Neural cell (in vitro differentiated cells): ENCODE results near the gene ITGA3. TPM values are rescaled to one million over a fixed set of nuclear protein-coding genes. Genes with fewer than 3 reads are reported as not detected.
A peak's percentile ranks its signal among the peaks of the same experiment; 100 is the strongest.

Source experiments
- H2AFZ ChIP-seq: fragments of 200-600, 300-800 bp; sonication (generic), shearing (Covaris generic); 2 replicates; pipeline ENCODE4 v1.6.0; 2014; ENCODE audit warnings: low read depth, mild to moderate bottlenecking, antibody characterized with exemption, low read length, moderate library complexity
- H3F3A ChIP-seq: fragments of 200-600 bp; shearing (Covaris generic); 2 replicates; pipeline ENCODE4 v1.6.1; 2016; ENCODE audit warnings: mild to moderate bottlenecking, moderate library complexity, mixed read lengths, antibody characterized with exemption, low read length; ENCODE audit not compliant: insufficient read depth, poor library complexity, severe bottlenecking
- H3K27ac ChIP-seq: fragments of 200-600, 300-800 bp; sonication (generic), shearing (Covaris generic); 2 replicates; pipeline ENCODE4 v1.5.1; 2014; ENCODE audit warnings: mild to moderate bottlenecking, low read length, moderate library complexity
- H3K27me3 ChIP-seq: fragments of 300-800, 200-600 bp; sonication (generic), shearing (Covaris generic); 2 replicates; pipeline ENCODE4 v1.6.0; 2014; ENCODE audit warnings: mild to moderate bottlenecking, low read depth, low read length, moderate library complexity; ENCODE audit not compliant: insufficient read depth
- H3K36me3 ChIP-seq: fragments of 300-800, 200-600 bp; sonication (generic), shearing (Covaris generic); 2 replicates; pipeline ENCODE4 v1.5.1; 2014; ENCODE audit warnings: mild to moderate bottlenecking, antibody characterized with exemption, low read length, moderate library complexity; ENCODE audit not compliant: insufficient read depth
- H3K4me2 ChIP-seq: fragments of 300-800, 200-600 bp; sonication (generic), shearing (Covaris generic); 2 replicates; pipeline ENCODE4 v1.6.0; 2014; ENCODE audit warnings: mild to moderate bottlenecking, low read length
- H3K4me3 ChIP-seq: fragments of 300-800, 200-600 bp; sonication (generic), shearing (Covaris generic); 2 replicates; pipeline ENCODE4 v1.5.1; 2014; ENCODE audit warnings: mild to moderate bottlenecking, low read length, moderate library complexity
- H3K79me2 ChIP-seq: fragments of 200-600 bp; shearing (Covaris generic); replicated peaks from 2 replicates; pipeline ENCODE4 v1.6.0; 2014; ENCODE audit warnings: mild to moderate bottlenecking, low read length, moderate library complexity; ENCODE audit not compliant: insufficient read depth
- H3K9ac ChIP-seq: fragments of 300-800, 200-600 bp; sonication (generic), shearing (Covaris generic); 2 replicates; pipeline ENCODE4 v1.6.1; 2016; ENCODE audit warnings: mild to moderate bottlenecking, low read length, mixed read lengths
- H3K9me2 ChIP-seq: fragments of 200-600 bp; shearing (Covaris generic); 2 replicates; pipeline ENCODE4 v1.6.1; 2016; ENCODE audit warnings: mild to moderate bottlenecking, low read length, mixed read lengths; ENCODE audit not compliant: insufficient read depth
- H3K9me3 ChIP-seq: fragments of 200-600, 300-800 bp; sonication (generic), shearing (Covaris generic); 2 replicates; pipeline ENCODE4 v1.6.1; 2016; ENCODE audit warnings: mild to moderate bottlenecking, mixed run types, low read length, moderate library complexity, mixed read lengths
- H4K20me1 ChIP-seq: fragments of 200-600 bp; shearing (Covaris generic); 2 replicates; pipeline ENCODE4 v1.6.1; 2016; ENCODE audit warnings: mild to moderate bottlenecking, mixed run types; ENCODE audit not compliant: insufficient read depth
- CTCF ChIP-seq: fragments of 450-650 bp; IDR thresholded peaks from 2 replicates; pipeline ENCODE4 v1.5.1; 2014; ENCODE audit warnings: antibody characterized with exemption, mild to moderate bottlenecking, moderate library complexity; ENCODE audit not compliant: poor library complexity, severe bottlenecking
- EP300 ChIP-seq: fragments of 450-650 bp; conservative IDR thresholded peaks from 2 replicates; pipeline ENCODE4 v1.6.1; 2014; ENCODE audit warnings: antibody characterized with exemption, mild to moderate bottlenecking, moderate library complexity; ENCODE audit not compliant: poor library complexity, severe bottlenecking
- EZH2 ChIP-seq: fragments of 200-600, 300-800 bp; shearing (Covaris generic), sonication (generic); IDR thresholded peaks from 2 replicates; pipeline ENCODE4 v1.6.1; 2014; ENCODE audit warnings: antibody characterized with exemption, low read length, borderline replicate concordance, mild to moderate bottlenecking; ENCODE audit not compliant: insufficient read depth, poor library complexity, severe bottlenecking
- MXI1 ChIP-seq: fragments of 450-650 bp; conservative IDR thresholded peaks from 2 replicates; pipeline ENCODE4 v1.6.1; 2014; ENCODE audit warnings: antibody characterized with exemption, mild to moderate bottlenecking; ENCODE audit not compliant: poor library complexity, severe bottlenecking
- POLR2AphosphoS5 ChIP-seq: IDR thresholded peaks from 2 replicates; pipeline ENCODE4 v1.6.1; 2012
- RAD21 ChIP-seq: fragments of 450-650 bp; conservative IDR thresholded peaks from 2 replicates; pipeline ENCODE4 v1.6.1; 2014; ENCODE audit warnings: antibody characterized with exemption, mild to moderate bottlenecking, moderate library complexity
- REST ChIP-seq: IDR thresholded peaks from 2 replicates; pipeline ENCODE4 v1.6.1; 2012; ENCODE audit warnings: borderline replicate concordance
- SMC3 ChIP-seq: fragments of 450-650 bp; conservative IDR thresholded peaks from 2 replicates; pipeline ENCODE4 v1.6.1; 2014; ENCODE audit warnings: antibody characterized with exemption, mild to moderate bottlenecking, moderate library complexity; ENCODE audit not compliant: poor library complexity
- TAF1 ChIP-seq: IDR thresholded peaks from 2 replicates; pipeline ENCODE4 v1.6.1; 2012; ENCODE audit warnings: low read depth
- polyA plus RNA-seq: library from polyadenylated mRNA; depleted of rRNA; stranded (reverse); fragments of >200 nt; gene quantifications from 2 replicates; pipeline ENCODE4 v1.2.3, GENCODE V29; 2014

The ITGA3 gene
- polyA plus RNA-seq, 1 donor from 2014 or later: 33.0 TPM

GRCh38 chr17:50114401-50114800 lies 58.5 kb downstream of the ITGA3 start:
- no peak for TF ChIP-seq EZH2
- TF ChIP-seq SMC3: no peak
- TF ChIP-seq MXI1: no peak
- TF ChIP-seq POLR2AphosphoS5: no peak
- no peak for TF ChIP-seq TAF1
- no peak for TF ChIP-seq REST
- no peak for TF ChIP-seq RAD21
- TF ChIP-seq CTCF: no peak
- TF ChIP-seq EP300: no peak
- H3K9ac ChIP-seq: no peak overlapping the region
- H3K4me2 ChIP-seq: no peak overlapping the region
- no peaks in the 10 kb centered on the region for H3F3A ChIP-seq
- H4K20me1 ChIP-seq: no peaks in the 10 kb centered on the region
- no peak overlapping the region for H2AFZ ChIP-seq
- no peaks in the 10 kb centered on the region for H3K79me2 ChIP-seq
- no peaks in the 10 kb centered on the region for H3K9me3 ChIP-seq
- no peak overlapping the region for H3K4me3 ChIP-seq
- H3K27me3 ChIP-seq: no peaks in the 10 kb centered on the region
- no peaks in the 10 kb centered on the region for H3K9me2 ChIP-seq
- H3K27ac ChIP-seq: no peak overlapping the region
- H3K36me3 ChIP-seq: peaks cover 4% of the 10 kb centered on the region

- Histone ChIP-seq H3K27ac (no peak overlapping the region), H3K9me3 (no peaks in the 10 kb centered on the region), H3K79me2 (no peaks in the 10 kb centered on the region), H3K4me3 (no peak overlapping the region), H3K27me3 (no peaks in the 10 kb centered on the region), H3F3A (no peaks in the 10 kb centered on the region), H3K9ac (no peak overlapping the region), H3K36me3 (no peaks in the 10 kb centered on the region), H3K9me2 (no peaks in the 10 kb centered on the region), H4K20me1 (no peaks in the 10 kb centered on the region), H2AFZ (no peak overlapping the region), H3K4me2 (no peak overlapping the region)
- TF ChIP-seq EP300 (no peak), REST (no peak), POLR2AphosphoS5 (no peak), EZH2 (no peak), SMC3 (peak; percentile 52), CTCF (peak; percentile 73), RAD21 (peak; percentile 58), TAF1 (no peak), MXI1 (no peak)
Measured at GRCh38 chr17:50114849-50115357, 59.0 kb downstream of the ITGA3 start.
